GM12892 (cell line): ENCODE measurements around the gene ATF7.

ENCODE experiments used
- POLR2A ChIP-seq: IDR thresholded peaks from 2 replicates; pipeline ENCODE4 v1.6.1; 2011; ENCODE audit warnings: low read depth, low read length, control low read depth
- TAF1 ChIP-seq: IDR thresholded peaks from 2 replicates; pipeline ENCODE4 v1.6.1; 2011; ENCODE audit warnings: low read depth, mild to moderate bottlenecking, control low read depth, low read length, borderline replicate concordance

DNA sequence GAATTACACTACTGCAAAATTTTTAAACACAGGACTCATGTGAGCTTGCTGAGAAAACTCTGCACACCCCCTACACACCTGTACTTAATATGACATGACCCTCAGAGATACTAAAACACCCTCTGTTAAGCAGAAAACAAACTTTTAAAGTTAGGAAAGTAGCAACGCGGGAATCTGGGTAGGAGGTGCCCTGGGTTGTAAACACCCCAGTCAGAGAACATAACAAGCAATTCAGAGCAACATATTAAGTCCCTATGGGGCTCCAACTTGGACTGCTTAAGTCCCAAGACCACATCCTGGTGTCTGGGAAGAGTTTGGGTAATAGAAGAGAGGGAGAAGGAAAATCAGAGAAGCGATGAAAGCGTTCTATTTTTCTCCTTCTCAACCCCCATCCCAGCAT, 1.2 kb downstream of the ATF7 start:
- no peak for TF ChIP-seq POLR2A
- TF ChIP-seq TAF1 = no peak
